Astrocyte (in vitro differentiated cells and primary cell): ENCODE measurements around the gene PRDX1. TPM values are rescaled to one million over a fixed set of nuclear protein-coding genes. Genes with fewer than 3 reads are reported as not detected.

Source experiments
- DNase-seq: peaks from one replicate; pipeline ENCODE4 v3.0.0-alpha.2; 2010; ENCODE audit warnings: low read depth
- FAIRE-seq: peaks from 2 replicates; lab custom pipeline; 2011; peaks lifted over from hg19 to GRCh38; lab: Jason Lieb, UNC
- H2AFZ ChIP-seq: 2 replicates; pipeline ENCODE4 v1.6.0; 2012; ENCODE audit warnings: low read depth, low read length, inconsistent platforms
- H3K27ac ChIP-seq: 2 replicates; pipeline ENCODE4 v1.5.1; 2011; ENCODE audit warnings: low read depth, low read length, inconsistent platforms
- H3K27me3 ChIP-seq: 2 replicates; pipeline ENCODE4 v1.6.0; 2011; ENCODE audit warnings: low read length, inconsistent platforms; ENCODE audit not compliant: insufficient read depth
- H3K36me3 ChIP-seq: 2 replicates; pipeline ENCODE4 v1.5.1; 2011; ENCODE audit warnings: low read length, inconsistent platforms; ENCODE audit not compliant: insufficient read depth
- H3K4me1 ChIP-seq: 2 replicates; pipeline ENCODE4 v1.5.1; 2011; ENCODE audit warnings: low read length, inconsistent platforms; ENCODE audit not compliant: insufficient read depth
- H3K4me2 ChIP-seq: 2 replicates; pipeline ENCODE4 v1.6.0; 2012; ENCODE audit warnings: low read length, inconsistent platforms
- H3K4me3 ChIP-seq: 2 replicates; pipeline ENCODE4 v1.5.1; 2011; ENCODE audit warnings: low read depth, mild to moderate bottlenecking, low read length, inconsistent platforms; ENCODE audit not compliant: insufficient read depth
- H3K79me2 ChIP-seq: 2 replicates; pipeline ENCODE4 v1.6.0; 2012; ENCODE audit warnings: mild to moderate bottlenecking, low read length, inconsistent platforms; ENCODE audit not compliant: insufficient read depth
- H3K9ac ChIP-seq: 2 replicates; pipeline ENCODE4 v1.6.0; 2012; ENCODE audit warnings: mild to moderate bottlenecking, low read length, inconsistent platforms
- H3K9me3 ChIP-seq: 2 replicates; pipeline ENCODE4 v1.5.1; 2012; ENCODE audit warnings: low read depth, mild to moderate bottlenecking, low read length, inconsistent platforms; ENCODE audit not compliant: insufficient read depth
- H4K20me1 ChIP-seq: 2 replicates; pipeline ENCODE4 v1.6.0; 2012; ENCODE audit warnings: low read length, inconsistent platforms; ENCODE audit not compliant: insufficient read depth
- H3K27ac Mint-ChIP-seq: one replicate; pipeline ENCODE4 v1.8.0; 2021; ENCODE audit warnings: mild to moderate bottlenecking, mixed read lengths; ENCODE audit not compliant: unreplicated experiment
- H3K27me3 Mint-ChIP-seq: one replicate; pipeline ENCODE4 v1.8.0; 2021; ENCODE audit warnings: low read depth, mixed read lengths; ENCODE audit not compliant: unreplicated experiment
- H3K36me3 Mint-ChIP-seq: one replicate; pipeline ENCODE4 v1.8.0; 2021; ENCODE audit warnings: low read depth, mixed read lengths; ENCODE audit not compliant: unreplicated experiment
- H3K4me1 Mint-ChIP-seq: one replicate; pipeline ENCODE4 v1.8.0; 2021; ENCODE audit warnings: low read depth, mixed read lengths; ENCODE audit not compliant: unreplicated experiment
- H3K4me3 Mint-ChIP-seq: one replicate; pipeline ENCODE4 v1.8.0; 2021; ENCODE audit warnings: mild to moderate bottlenecking, moderate library complexity, mixed read lengths; ENCODE audit not compliant: unreplicated experiment
- H3K9me3 Mint-ChIP-seq: one replicate; pipeline ENCODE4 v1.8.0; 2021; ENCODE audit warnings: mild to moderate bottlenecking, mixed read lengths; ENCODE audit not compliant: unreplicated experiment
- EZH2 ChIP-seq: IDR thresholded peaks from 2 replicates; pipeline ENCODE4 v1.6.1; 2012; ENCODE audit warnings: mild to moderate bottlenecking, low read length, inconsistent platforms; ENCODE audit not compliant: insufficient read depth
- total RNA-seq: library from RNA; stranded (reverse); gene quantifications from 2 replicates; pipeline ENCODE4 v1.2.1, GENCODE V29; 2021
- TF ChIP-seq, protein P1 (sequence below): IDR thresholded peaks from 2 replicates; pipeline ENCODE4 v1.5.1; 2011; ENCODE audit warnings: low read depth, mild to moderate bottlenecking, inconsistent platforms, low read length, moderate library complexity; ENCODE audit not compliant: insufficient read depth

The PRDX1 gene
- total RNA-seq, 1 donor from 2014 or later, result 986 TPM

DNA sequence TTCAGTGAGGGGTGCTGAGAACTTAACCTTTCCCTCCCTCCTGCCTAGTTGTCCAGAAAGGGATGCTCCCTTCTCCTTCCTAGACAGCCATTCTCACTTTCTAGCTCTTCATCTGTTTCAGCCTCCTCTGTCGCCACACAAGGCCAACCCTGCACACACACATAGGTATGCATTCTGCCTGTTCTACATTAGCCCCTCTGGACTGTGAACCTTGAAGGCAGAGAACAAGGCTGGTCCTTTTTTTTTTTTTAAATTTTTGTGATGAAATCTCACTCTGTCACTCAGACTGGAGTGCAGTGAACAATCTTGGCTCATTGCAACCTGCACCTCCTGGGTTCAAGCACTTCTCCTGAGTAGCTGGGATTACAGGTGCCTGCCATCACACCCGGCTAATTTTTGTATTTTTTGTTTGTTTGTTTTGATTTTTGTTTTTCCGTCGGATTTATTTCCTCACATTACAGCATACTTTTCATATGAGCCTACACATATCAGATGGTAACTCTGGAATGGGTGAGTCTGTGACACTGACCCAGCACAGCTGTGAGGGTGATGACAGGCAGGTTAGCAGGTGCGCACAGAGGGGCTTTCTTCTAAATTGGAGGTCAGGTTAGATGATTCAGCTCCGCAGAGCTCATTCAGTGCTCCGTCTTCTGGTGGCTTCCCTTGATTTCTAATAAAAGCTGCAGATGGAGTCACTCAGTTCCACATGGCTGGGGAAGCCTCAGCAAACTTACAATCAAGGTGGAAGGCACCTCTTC, 24.0 kb upstream of the PRDX1 start:
- Histone ChIP-seq H4K20me1 (no peaks in the 10 kb centered on the region), H3K36me3 (no peaks in the 10 kb centered on the region), H3K4me3 (no peak overlapping the region), H3K27ac (no peak overlapping the region), H2AFZ (no peak overlapping the region), H3K9me3 (no peaks in the 10 kb centered on the region), H3K4me2 (no peak overlapping the region), H3K4me1 (peaks cover 3% of the 10 kb centered on the region), H3K9ac (no peak overlapping the region), H3K79me2 (peaks cover 5% of the 10 kb centered on the region), H3K27me3 (no peaks in the 10 kb centered on the region)
- Mint-ChIP-seq H3K4me1 (peaks cover 16% of the 10 kb centered on the region), H3K27me3 (no peaks in the 10 kb centered on the region), H3K27ac (no peak overlapping the region), H3K4me3 (no peak overlapping the region), H3K9me3 (no peaks in the 10 kb centered on the region), H3K36me3 (no peaks in the 10 kb centered on the region)
- DNase-seq (no peak), FAIRE-seq (no peak)
- no peak for TF ChIP-seq EZH2
- TF ChIP-seq, protein P1, sequence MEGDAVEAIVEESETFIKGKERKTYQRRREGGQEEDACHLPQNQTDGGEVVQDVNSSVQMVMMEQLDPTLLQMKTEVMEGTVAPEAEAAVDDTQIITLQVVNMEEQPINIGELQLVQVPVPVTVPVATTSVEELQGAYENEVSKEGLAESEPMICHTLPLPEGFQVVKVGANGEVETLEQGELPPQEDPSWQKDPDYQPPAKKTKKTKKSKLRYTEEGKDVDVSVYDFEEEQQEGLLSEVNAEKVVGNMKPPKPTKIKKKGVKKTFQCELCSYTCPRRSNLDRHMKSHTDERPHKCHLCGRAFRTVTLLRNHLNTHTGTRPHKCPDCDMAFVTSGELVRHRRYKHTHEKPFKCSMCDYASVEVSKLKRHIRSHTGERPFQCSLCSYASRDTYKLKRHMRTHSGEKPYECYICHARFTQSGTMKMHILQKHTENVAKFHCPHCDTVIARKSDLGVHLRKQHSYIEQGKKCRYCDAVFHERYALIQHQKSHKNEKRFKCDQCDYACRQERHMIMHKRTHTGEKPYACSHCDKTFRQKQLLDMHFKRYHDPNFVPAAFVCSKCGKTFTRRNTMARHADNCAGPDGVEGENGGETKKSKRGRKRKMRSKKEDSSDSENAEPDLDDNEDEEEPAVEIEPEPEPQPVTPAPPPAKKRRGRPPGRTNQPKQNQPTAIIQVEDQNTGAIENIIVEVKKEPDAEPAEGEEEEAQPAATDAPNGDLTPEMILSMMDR, result no peak

DNA sequence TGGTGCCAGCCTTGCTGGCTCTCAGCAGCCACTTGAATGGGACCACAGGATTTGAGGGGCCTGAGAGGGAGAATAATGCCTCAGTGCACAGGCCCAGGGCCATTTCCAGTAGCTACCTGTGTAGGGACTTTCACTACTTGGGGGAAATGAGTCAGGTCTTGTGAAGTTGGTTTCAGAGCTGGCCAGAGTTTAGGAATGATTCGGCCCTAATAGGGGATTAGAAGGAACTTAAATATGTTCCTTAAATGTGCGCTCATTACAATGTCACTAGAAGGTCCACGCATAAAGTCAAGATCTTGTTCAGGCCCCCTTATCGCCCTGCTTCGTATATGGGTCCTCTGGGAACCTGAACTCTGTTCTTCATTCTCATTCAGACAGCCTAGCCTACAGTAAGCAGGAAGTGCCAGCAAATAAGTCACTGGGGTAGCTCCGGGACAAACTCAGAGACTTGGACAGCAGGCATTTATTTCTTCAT, 23.4 kb upstream of the PRDX1 start:
- peaks cover 16% of the 10 kb centered on the region for H3K4me1 Mint-ChIP-seq
- H3K27me3 Mint-ChIP-seq, result no peaks in the 10 kb centered on the region
- Histone ChIP-seq H4K20me1 (no peaks in the 10 kb centered on the region), H2AFZ (no peak overlapping the region), H3K27me3 (no peaks in the 10 kb centered on the region), H3K79me2 (no peaks in the 10 kb centered on the region), H3K9ac (no peak overlapping the region), H3K9me3 (no peaks in the 10 kb centered on the region), H3K4me3 (no peak overlapping the region), H3K4me2 (no peak overlapping the region), H3K27ac (no peak overlapping the region), H3K36me3 (no peaks in the 10 kb centered on the region), H3K4me1 (no peaks in the 10 kb centered on the region)
- no peaks in the 10 kb centered on the region for H3K9me3 Mint-ChIP-seq
- no peak overlapping the region for H3K4me3 Mint-ChIP-seq
- FAIRE-seq, result no peak
- no peaks in the 10 kb centered on the region for H3K36me3 Mint-ChIP-seq
- no peak overlapping the region for H3K27ac Mint-ChIP-seq
- DNase-seq, result no peak
- TF ChIP-seq EZH2, result no peak

DNA sequence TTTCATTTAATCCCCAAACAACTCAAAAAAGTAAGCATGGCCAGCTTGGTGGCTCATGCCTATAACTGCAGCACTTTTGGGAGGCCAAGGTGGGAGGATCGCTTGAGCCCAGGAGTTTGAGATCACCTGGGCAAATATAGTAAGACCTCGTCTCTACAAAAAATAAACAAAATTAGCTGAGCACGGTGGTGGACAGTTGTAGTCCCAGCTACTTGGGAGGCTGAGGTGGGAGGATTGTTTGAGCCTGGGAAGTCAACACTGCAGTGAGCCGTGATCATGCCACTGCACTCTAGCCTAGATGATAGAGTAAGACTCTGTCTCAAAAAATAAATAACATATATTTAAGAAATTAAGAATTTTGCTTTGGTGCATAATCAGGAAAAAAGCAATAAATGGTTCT, 22.8 kb upstream of the PRDX1 start:
- peaks cover 16% of the 10 kb centered on the region for H3K4me1 Mint-ChIP-seq
- no peaks in the 10 kb centered on the region for H4K20me1 ChIP-seq
- no peak for TF ChIP-seq EZH2
- TF ChIP-seq, protein P1, result no peak
- no peak overlapping the region for H2AFZ ChIP-seq
- FAIRE-seq (no peak), DNase-seq (no peak)
- no peaks in the 10 kb centered on the region for H3K9me3 ChIP-seq
- H3K27ac Mint-ChIP-seq, result no peak overlapping the region
- no peaks in the 10 kb centered on the region for H3K4me1 ChIP-seq
- H3K27me3 Mint-ChIP-seq, result no peaks in the 10 kb centered on the region
- H3K4me3 ChIP-seq, result no peak overlapping the region
- H3K4me2 ChIP-seq, result no peak overlapping the region
- no peaks in the 10 kb centered on the region for H3K27me3 ChIP-seq
- H3K79me2 ChIP-seq, result no peaks in the 10 kb centered on the region
- H3K9ac ChIP-seq, result no peak overlapping the region
- H3K36me3 Mint-ChIP-seq, result no peaks in the 10 kb centered on the region
- H3K4me3 Mint-ChIP-seq, result no peak overlapping the region
- H3K36me3 ChIP-seq, result no peaks in the 10 kb centered on the region
- H3K9me3 Mint-ChIP-seq, result no peaks in the 10 kb centered on the region
- no peak overlapping the region for H3K27ac ChIP-seq
